Heart left ventricle (tissue), 16 donors: ENCODE results near the gene AKAP12. TPM values are rescaled to one million over a fixed set of nuclear protein-coding genes. Genes with fewer than 3 reads are reported as not detected.
A peak's percentile ranks its signal among the peaks of the same experiment; 100 is the strongest.

ENCODE experiments used
- ATAC-seq, 4 donors: fragments of 200-7000 bp; cut with Tn5 transposase; one replicate each; pipeline ENCODE4 v1.9.1; 2020 to 2022; ENCODE audit warnings: moderate library complexity in 4 of 4, mild to moderate bottlenecking in 3 of 4, moderate number of reproducible peaks in 1 of 4
- DNase-seq, 5 donors: peaks; one replicate each; pipeline ENCODE4 v3.0.0-alpha.2; 2020
- H3K27ac ChIP-seq, 12 donors: fragments of 200-600 bp; sonication (generic) in 4 of 12; one replicate each; pipeline versions ENCODE4 v1.5.0 to v1.8.0; 2016 to 2022; ENCODE audit warnings: mild to moderate bottlenecking in 2 of 12
- H3K27me3 ChIP-seq, 9 donors: fragments of 200-600 bp; sonication (generic) in 2 of 9; one replicate each; pipeline versions ENCODE4 v1.5.1 to v1.8.0; 2016 to 2022; ENCODE audit warnings: mild to moderate bottlenecking in 3 of 9
- H3K36me3 ChIP-seq, 9 donors: fragments of 200-600 bp; sonication (generic) in 2 of 9; one replicate each; pipeline versions ENCODE4 v1.5.0 to v1.8.0; 2018 to 2022; ENCODE audit warnings: mild to moderate bottlenecking in 2 of 9
- H3K4me1 ChIP-seq, 12 donors: fragments of 200-600 bp; sonication (generic) in 4 of 12; one replicate each; pipeline versions ENCODE4 v1.5.0 to v1.8.0; 2016 to 2022; ENCODE audit warnings: mild to moderate bottlenecking in 3 of 12
- H3K4me3 ChIP-seq, 12 donors: fragments of 200-600 bp; sonication (generic) in 4 of 12; one replicate each; pipeline versions ENCODE4 v1.5.0 to v1.8.0; 2017 to 2022; ENCODE audit warnings: mild to moderate bottlenecking in 9 of 12, moderate library complexity in 4 of 12
- H3K9me3 ChIP-seq, 12 donors: fragments of 200-600 bp; sonication (generic) in 4 of 12; one replicate each; pipeline versions ENCODE4 v1.5.0 to v1.8.0; 2016 to 2022; ENCODE audit warnings: mild to moderate bottlenecking in 1 of 12
- POLR2A ChIP-seq, 2 donors: fragments of 450-650 bp; IDR thresholded peaks; one replicate each; pipeline ENCODE4 v1.6.1; 2017; ENCODE audit warnings: antibody characterized with exemption in 2 of 2, mild to moderate bottlenecking in 2 of 2, moderate library complexity in 2 of 2
- WGBS, 4 donors: extraction: QIAGEN DNeasy Blood & Tissue Kit in 2 of 4; methylation state at CpG; one replicate each; pipeline versions ENCODE4 v1.1.5 to v1.1.7; 2013 to 2018; 5-methylcytosine and 5-hydroxymethylcytosine counted together
- intact Hi-C, 10 donors: fragments of 100-400 bp; cut with DNase I; formaldehyde crosslinking; loops; one replicate each; pipeline versions ENCODE4 v1.11.1 to v1.14.2; 2022
- polyA plus RNA-seq, 2 donors: library from polyadenylated mRNA; stranded (reverse); fragments of 200-250 nt; gene quantifications; one replicate each; pipeline ENCODE4 v1.2.3, GENCODE V29; 2013
- total RNA-seq, 9 donors: library from RNA; depleted of rRNA in 2 of 9; stranded (reverse); fragments of >200 nt in 2 of 9; fragmentation: NEBNext Ultra II Directional in 3 of 9; extraction: Animal tissue kit (Norgen Biotek cat#: 25700) in 3 of 9; gene quantifications; one replicate each; pipeline versions ENCODE4 v1.1.0 to v1.2.4, GENCODE V29; 2016 to 2023
- TF ChIP-seq, protein P1 (sequence below), 12 donors: fragments of 200-600 bp; sonication (generic) in 4 of 12; IDR thresholded peaks; one replicate each; pipeline versions ENCODE4 v1.5.0 to v1.8.0; 2018 to 2022; ENCODE audit warnings: antibody characterized with exemption in 12 of 12, mild to moderate bottlenecking in 5 of 12
- donor health status: ischemic (EF 13 %, LVEDD 7.1; RV severe dilation, severe dysfunction).
- donor health status: healthy with polysubstance abuse.
- donor health status: DM: no; HTN: yes; CAD: no.
- donor health status: DM: no; HTN: no; CAD: no.
- donor health status: ischemic (EF 25% LVEDD 6.9; RV normal size, moderate dysfunction).
- donor health status: ischemic (EF 25% LVEDD 5.7; RV mildly dilated, moderate dysfunction).
- donor health status: healthy.
- donor health status: DM: yes; HTN: yes; CAD: no.
- donor health status: ischemic (EF 35%, LVEDD 5.7; RV mildly dilated, moderate dysfunction).
- donor health status: nonischemic (EF 11% LVEDD 7.7; RV severe dilation, severe dysfunction).
- donor health status: DM: yes; HTN: yes; CAD: no.
- donor health status: PGD.
- donor health status: ischemic (EF 29% LVEDD 5.4; RV normal size, mild dysfunction).
- donor health status: nonischemic (EF 23%, LVEDD 6.1; RV moderate dilation, normal function).

The AKAP12 gene
- total and polyA plus RNA-seq, 11 donors = 3.7 to 33.5 (median 13.8) TPM

DNA sequence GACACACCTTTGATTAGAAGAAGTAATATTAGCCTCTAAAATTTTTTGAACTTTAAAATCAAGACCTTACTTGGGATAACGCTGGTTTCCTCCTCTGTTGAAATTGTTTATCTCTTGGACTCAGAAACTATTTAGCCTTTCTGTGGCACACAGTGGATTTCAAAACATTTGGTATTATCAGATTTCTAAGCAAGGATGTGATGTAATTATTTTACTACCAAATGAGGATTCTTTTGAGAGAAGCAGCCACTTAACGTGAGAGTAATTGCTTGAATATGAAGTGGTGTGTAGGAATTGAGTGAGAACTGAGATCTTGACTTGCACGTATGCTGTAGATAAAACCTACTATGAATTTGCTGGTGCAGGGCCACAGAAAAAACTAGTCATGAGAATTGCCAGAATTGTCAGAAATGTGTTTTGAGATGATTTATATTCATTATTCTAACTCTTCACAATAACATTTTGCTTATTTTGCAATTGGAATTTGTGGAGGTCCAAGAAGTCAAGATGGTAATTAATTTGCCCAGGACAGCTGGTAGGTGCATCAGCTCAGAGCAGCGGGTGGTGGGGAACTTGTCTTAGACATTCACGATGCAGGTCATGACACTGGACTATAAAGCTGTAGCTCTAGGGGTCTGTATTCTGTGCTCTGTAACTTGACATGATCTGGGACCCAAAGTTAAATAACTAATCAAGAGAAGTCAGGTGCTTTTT, 53.4 kb downstream of the AKAP12 start:
- WGBS, 4 donors = 77 to 85% (median 82%) methylated on average over 5 of the region's 5 CpGs
- Histone ChIP-seq H3K4me1 (peaks cover 0 to 21% (median 0%) of the 10 kb centered on the region in 12 donors), H3K9me3 (no peaks in the 10 kb centered on the region), H3K4me3 (no peak overlapping the region), H3K27me3 (peaks cover 0 to 2% (median 0%) of the 10 kb centered on the region in 9 donors), H3K27ac (peak overlapping the region in 2 of 12 donors; percentile 41 to 86), H3K36me3 (no peaks in the 10 kb centered on the region)
- ATAC-seq (no peak), DNase-seq (no peak)
- intact Hi-C loops = no loop called here
- TF ChIP-seq POLR2A (IDR thresholded peaks at IDR 0.05) = no peak
- TF ChIP-seq, protein P1, sequence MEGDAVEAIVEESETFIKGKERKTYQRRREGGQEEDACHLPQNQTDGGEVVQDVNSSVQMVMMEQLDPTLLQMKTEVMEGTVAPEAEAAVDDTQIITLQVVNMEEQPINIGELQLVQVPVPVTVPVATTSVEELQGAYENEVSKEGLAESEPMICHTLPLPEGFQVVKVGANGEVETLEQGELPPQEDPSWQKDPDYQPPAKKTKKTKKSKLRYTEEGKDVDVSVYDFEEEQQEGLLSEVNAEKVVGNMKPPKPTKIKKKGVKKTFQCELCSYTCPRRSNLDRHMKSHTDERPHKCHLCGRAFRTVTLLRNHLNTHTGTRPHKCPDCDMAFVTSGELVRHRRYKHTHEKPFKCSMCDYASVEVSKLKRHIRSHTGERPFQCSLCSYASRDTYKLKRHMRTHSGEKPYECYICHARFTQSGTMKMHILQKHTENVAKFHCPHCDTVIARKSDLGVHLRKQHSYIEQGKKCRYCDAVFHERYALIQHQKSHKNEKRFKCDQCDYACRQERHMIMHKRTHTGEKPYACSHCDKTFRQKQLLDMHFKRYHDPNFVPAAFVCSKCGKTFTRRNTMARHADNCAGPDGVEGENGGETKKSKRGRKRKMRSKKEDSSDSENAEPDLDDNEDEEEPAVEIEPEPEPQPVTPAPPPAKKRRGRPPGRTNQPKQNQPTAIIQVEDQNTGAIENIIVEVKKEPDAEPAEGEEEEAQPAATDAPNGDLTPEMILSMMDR (IDR thresholded peaks at IDR 0.05) = no peak

- H3K27me3 ChIP-seq = peaks cover 0 to 2% (median 0%) of the 10 kb centered on the region in 9 donors
- H3K4me1 ChIP-seq = peaks cover 0 to 21% (median 0%) of the 10 kb centered on the region in 12 donors
- H3K27ac ChIP-seq = peak overlapping the region in 1 of 12 donors; percentile 86
- no peaks in the 10 kb centered on the region for H3K36me3 ChIP-seq
- no peak for DNase-seq
- intact Hi-C loops = no loop called here
- no peak for ATAC-seq
- no peaks in the 10 kb centered on the region for H3K9me3 ChIP-seq
- 91 to 96% (median 94%) methylated on average over 3 of the region's 3 CpGs for WGBS, 4 donors
- no peak for TF ChIP-seq POLR2A (IDR thresholded peaks at IDR 0.05)
- TF ChIP-seq, protein P1 (IDR thresholded peaks at IDR 0.05) = no peak
- no peak overlapping the region for H3K4me3 ChIP-seq
These were observed 53.9 kb downstream of the AKAP12 start for GRCh38 chr6:151293688-151294016.

GRCh38 chr6:151294561-151295101, 54.9 kb downstream of the AKAP12 start:
- TF ChIP-seq, protein P1 (IDR thresholded peaks at IDR 0.05) = no peak
- TF ChIP-seq POLR2A (IDR thresholded peaks at IDR 0.05) = no peak
- H3K4me1 ChIP-seq = peaks cover 0 to 30% (median 3%) of the 10 kb centered on the region in 12 donors
- no peaks in the 10 kb centered on the region for H3K36me3 ChIP-seq
- no peaks in the 10 kb centered on the region for H3K9me3 ChIP-seq
- peaks cover 0 to 2% (median 0%) of the 10 kb centered on the region in 9 donors for H3K27me3 ChIP-seq
- WGBS, 4 donors = 86 to 91% (median 88%) methylated on average over 6 of the region's 6 CpGs
- H3K4me3 ChIP-seq = no peak overlapping the region
- DNase-seq (no peak), ATAC-seq (no peak)
- intact Hi-C loops = no loop called here
- peak overlapping the region in 1 of 12 donors; percentile 86 for H3K27ac ChIP-seq

DNA sequence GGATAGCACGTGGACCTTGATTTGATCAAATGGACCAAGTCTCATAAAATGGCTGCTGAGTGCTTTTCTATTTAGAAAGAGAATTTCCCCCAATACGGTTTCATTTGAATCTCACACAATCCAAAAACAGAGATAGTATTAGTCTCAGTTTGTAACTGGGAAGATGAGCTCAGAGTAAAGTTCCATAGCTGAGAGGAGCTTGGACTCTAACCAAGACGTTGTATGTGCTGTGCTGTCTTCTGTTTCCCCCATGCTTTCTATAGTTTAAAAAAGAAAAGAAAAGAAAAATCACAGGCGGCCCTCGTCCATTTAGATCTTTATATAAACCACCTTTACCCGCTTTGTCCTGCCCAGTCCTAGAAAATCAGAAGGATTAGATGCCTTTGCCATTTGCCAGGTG, 58.1 kb downstream of the AKAP12 start:
- intact Hi-C loops = no loop called here
- H3K4me3 ChIP-seq = no peak overlapping the region
- no peak for DNase-seq
- 80 to 89% (median 87%) methylated on average over 6 of the region's 6 CpGs for WGBS, 4 donors
- H3K4me1 ChIP-seq = peaks cover 0 to 22% (median 0%) of the 10 kb centered on the region in 12 donors
- no peaks in the 10 kb centered on the region for H3K36me3 ChIP-seq
- TF ChIP-seq, protein P1 (IDR thresholded peaks at IDR 0.05) = no peak
- TF ChIP-seq POLR2A (IDR thresholded peaks at IDR 0.05) = no peak
- H3K27ac ChIP-seq = peak overlapping the region in 1 of 12 donors; percentile 86
- ATAC-seq = no peak
- no peaks in the 10 kb centered on the region for H3K9me3 ChIP-seq
- H3K27me3 ChIP-seq = no peaks in the 10 kb centered on the region
